Measurements from ENCODE around the gene CCND1. TPM values are rescaled to one million over a fixed set of nuclear protein-coding genes. Genes with fewer than 3 reads are reported as not detected.

CCND1 gene
- total and polyA plus RNA-seq, 2 of the 8 experiments (the other 6 are each of a cell fraction or from before 2014, with no cell fraction given) = 64.5 to 170 TPM

DNA sequence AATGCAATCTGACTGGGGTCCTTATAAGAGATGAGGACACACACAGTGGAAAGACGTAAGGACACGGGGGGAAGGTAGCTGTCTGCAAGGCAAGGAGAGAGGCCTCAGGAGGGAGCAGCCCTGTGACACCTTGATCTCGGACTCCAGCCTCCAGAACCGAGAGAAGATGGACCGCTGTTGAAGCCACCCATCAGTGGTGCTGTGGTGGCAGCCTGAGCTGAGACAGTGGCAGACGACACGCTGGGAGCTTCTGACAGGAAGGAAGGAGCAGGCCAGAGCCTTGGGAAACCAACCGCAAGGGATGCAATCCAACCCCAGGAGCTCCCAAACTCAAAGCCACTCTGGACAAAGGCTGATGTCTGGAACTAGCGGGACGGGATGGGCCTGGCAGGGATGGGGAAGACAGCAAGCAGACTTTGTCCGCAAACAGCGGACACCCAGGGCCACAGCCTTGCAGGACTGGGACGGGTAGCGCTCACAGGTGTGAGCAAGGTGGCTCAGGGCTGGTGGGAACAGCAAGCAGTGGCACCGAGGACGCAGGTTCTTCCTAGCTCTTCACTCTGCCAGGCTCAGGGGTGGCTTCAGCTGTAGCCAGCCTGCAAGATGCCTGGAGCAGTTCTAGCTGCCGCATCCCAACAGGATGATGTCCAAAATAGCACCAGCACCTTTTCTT lies 23.3 kb downstream of the CCND1 start:
- H2BK120ac ChIP-seq (replicated peaks; ENCODE audit: low read depth, low read length) = no peak overlapping the region
- H3K14ac ChIP-seq (ENCODE audit: insufficient read length) = no peak overlapping the region
- H3K23ac ChIP-seq (ENCODE audit: insufficient read length) = no peak overlapping the region
- no peak overlapping the region for H4K8ac ChIP-seq (ENCODE audit: extremely low read depth, insufficient read depth, low read length)
- no peak overlapping the region for H4K91ac ChIP-seq (replicated peaks; ENCODE audit: insufficient read length, low read length)
- H3K79me1 ChIP-seq (ENCODE audit: low read depth, low read length) = 0 out of 2 replicates have a peak, but pooled peaks cover 2% of the 10 kb centered on the region
- no peak for FAIRE-seq
- no peak overlapping the region for H3K4me2 ChIP-seq (ENCODE audit: insufficient read depth in 1 of 2, low read depth in 2 of 2, low read length in 2 of 2)
- peaks cover 0 to 2% of the 10 kb centered on the region in 2 experiments for H4K20me1 ChIP-seq (replicated peaks in 1 of 2; ENCODE audit: control insufficient read depth in 1 of 2, insufficient read depth in 2 of 2, low read length in 2 of 2)
- H3K56ac ChIP-seq (replicated peaks; ENCODE audit: insufficient read length, low read depth, low read length) = no peak overlapping the region
- ChIA-PET CTCF (ENCODE audit: partially characterized antibody) (interaction anchor here (0.6 to 1.6 kb wide), 5 partner anchors 9 to 371 kb away, joined by 3 to 7 read pairs (median 4); partner anchors contain the start of gene LTO1), POLR2A (ENCODE audit: partially characterized antibody) (interaction anchor here (0.6 to 1.5 kb wide), 5 partner anchors 9 to 20 kb away, joined by 3 to 8 read pairs (median 3); partner anchors contain the start of gene LTO1)
- H3K79me2 ChIP-seq (ENCODE audit: control insufficient read depth in 1 of 2, insufficient read depth in 2 of 2, low read length in 2 of 2) = no peaks in the 10 kb centered on the region
- H2AK5ac ChIP-seq (ENCODE audit: low read depth, low read length) = no peak overlapping the region
- no peak overlapping the region for H2AFZ ChIP-seq (ENCODE audit: low read length)
- DNase-seq (ENCODE audit: low read depth in 1 of 2, low spot score in 2 of 2) = no peak
- no peak overlapping the region for H2BK12ac ChIP-seq (ENCODE audit: low read depth, low read length)
- peaks cover 0 to 9% (median under 1%) of the 10 kb centered on the region in 4 experiments; a peak in 4 of 8 replicates for H3K36me3 ChIP-seq (ENCODE audit: control insufficient read depth in 2 of 4, insufficient read depth in 4 of 4, low read length in 3 of 4)
- no peak overlapping the region for H3K4ac ChIP-seq (replicated peaks; ENCODE audit: insufficient read length, low read depth, low read length)
- H3K23me2 ChIP-seq (ENCODE audit: low read depth, low read length) = no peaks in the 10 kb centered on the region
- no peak overlapping the region for H2BK20ac ChIP-seq (ENCODE audit: low read length)
- H4K5ac ChIP-seq (ENCODE audit: insufficient read length, low read depth, low read length) = no peak overlapping the region
- H3K4me3 ChIP-seq (ENCODE audit: extremely low read depth in 1 of 4, insufficient read depth in 2 of 4, low read depth in 3 of 4, low read length in 4 of 4) = no peak overlapping the region
- no peaks in the 10 kb centered on the region for H3K4me1 ChIP-seq (replicated peaks in 1 of 4; ENCODE audit: control insufficient read depth in 3 of 4, insufficient read depth in 4 of 4, low read length in 3 of 4)
- H3K9ac ChIP-seq (replicated peaks in 1 of 4; ENCODE audit: extremely low read depth in 1 of 4, low read depth in 3 of 4, low read length in 3 of 4) = no peak overlapping the region
- TF ChIP-seq PHF8 (conservative IDR thresholded peaks at IDR 0.05; ENCODE audit: low read depth, low read length) = no peak
- no peak for TF ChIP-seq TAF1 (IDR thresholded peaks at IDR 0.05; ENCODE audit: low read depth, low read length)
- no peak for TF ChIP-seq RNF2 (IDR thresholded peaks at IDR 0.05; ENCODE audit: borderline replicate concordance, low read depth, low read length, missing control alignments, poor library complexity, severe bottlenecking)
- no peak for TF ChIP-seq MAFK (IDR thresholded peaks at IDR 0.05; ENCODE audit: low read depth, low read length)
- TF ChIP-seq POLR2A (IDR thresholded peaks at IDR 0.05; ENCODE audit: control extremely low read depth in 1 of 2, low read depth in 2 of 2, low read length in 2 of 2) = no peak
- no peak for TF ChIP-seq CHD1 (IDR thresholded peaks at IDR 0.05; ENCODE audit: low read depth, low read length)
- TF ChIP-seq BCL11A (IDR thresholded peaks at IDR 0.05; ENCODE audit: low read depth in 2 of 2, low read length in 2 of 2) = no peak
- no peak for TF ChIP-seq USF2 (IDR thresholded peaks at IDR 0.05; ENCODE audit: low read length)
- no peak for TF ChIP-seq HDAC2 (IDR thresholded peaks at IDR 0.05; ENCODE audit: borderline replicate concordance in 1 of 2, low read depth in 2 of 2, low read length in 2 of 2)
- no peak overlapping the region for H3K18ac ChIP-seq (ENCODE audit: extremely low read depth, low read length)
- no peaks in the 10 kb centered on the region for H3K27me3 ChIP-seq (replicated peaks in 1 of 4; ENCODE audit: control insufficient read depth in 3 of 4, extremely low read depth in 1 of 4, insufficient read depth in 3 of 4, low read length in 3 of 4)
- H2BK5ac ChIP-seq (ENCODE audit: low read depth, low read length) = no peak overlapping the region
- H2BK15ac ChIP-seq (ENCODE audit: low read length) = no peak overlapping the region
- H3K27ac ChIP-seq (ENCODE audit: low read depth, low read length) = no peak overlapping the region
- WGBS, 2 experiments (ENCODE audit: extremely low coverage in 1 of 2, insufficient coverage in 1 of 2, insufficient read length in 1 of 2, insufficient replicate concordance in 2 of 2, low coverage in 1 of 2, low lambda C conversion rate in 2 of 2, missing lambda C conversion rate in 1 of 2) = 92% methylated on average over 17 of the region's 17 CpGs; no CpG with 5 or more reads in 1 of the 2 experiments
- H3K9me3 ChIP-seq (ENCODE audit: insufficient read depth in 2 of 2, low read depth in 1 of 2, low read length in 1 of 2) = no peaks in the 10 kb centered on the region

Measured in H1 (cell line).